RPMI7951 (cell line): ENCODE measurements around the gene ZSCAN21. TPM values are rescaled to one million over a fixed set of nuclear protein-coding genes. Genes with fewer than 3 reads are reported as not detected.

Source experiments
- DNase-seq: peaks from one replicate; pipeline ENCODE4 v3.0.0-alpha.2; 2012; ENCODE audit warnings: low read depth
- total RNA-seq: library from RNA; depleted of rRNA; stranded (reverse); fragments of >200 nt; shearing (Covaris generic); gene quantifications from 2 replicates; pipeline ENCODE4 v1.2.3, GENCODE V29; 2014

The ZSCAN21 gene
- total RNA-seq, 1 experiment from 2014 or later = 15.4 TPM

- DNase-seq = no peak
These were observed 25.8 kb downstream of the ZSCAN21 start for GRCh38 chr7:100075418-100075817.

GRCh38 chr7:100077205-100077604 is 27.6 kb downstream of the ZSCAN21 start:
- no peak for DNase-seq

DNA sequence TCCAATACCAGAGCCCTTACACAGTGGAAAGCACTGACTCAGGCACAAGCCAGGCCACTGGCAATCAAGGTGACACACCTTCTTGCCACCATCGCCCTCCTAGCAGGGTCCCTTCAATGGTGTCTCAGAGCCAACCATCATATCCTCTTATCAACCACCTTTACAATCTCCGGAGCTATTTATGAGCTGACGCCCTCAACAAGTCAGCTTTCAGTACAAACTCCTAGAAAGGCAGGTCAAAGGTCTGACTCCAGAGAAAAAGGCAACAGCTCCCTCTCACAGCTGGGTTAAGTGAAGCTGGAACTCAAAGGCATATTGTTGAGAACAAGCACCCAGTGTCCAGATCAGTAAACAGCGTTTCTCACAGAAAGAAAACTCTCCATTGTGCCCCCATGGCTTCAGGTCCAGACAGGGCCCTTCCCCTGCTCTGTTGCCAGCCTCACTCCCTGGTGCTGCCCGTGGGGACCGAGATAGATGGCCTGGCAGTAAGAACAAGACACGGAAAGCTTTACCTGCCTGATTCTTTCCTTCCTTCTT is 29.5 kb downstream of the ZSCAN21 start:
- DNase-seq = no peak

- no peak for DNase-seq
These were observed 31.4 kb downstream of the ZSCAN21 start for GRCh38 chr7:100080907-100081534.

- DNase-seq = peak; percentile 99
These were observed 32.0 kb downstream of the ZSCAN21 start, which contains the start of gene ZNF3 for GRCh38 chr7:100081535-100082102. Gene ZNF3 (minus strand): TSS chr7:100081723. CDS start chr7:100077357, 4,366 bp downstream.

- DNase-seq = no peak
These were observed 33.4 kb downstream of the ZSCAN21 start for GRCh38 chr7:100082978-100083377.

GRCh38 chr7:100085515-100085914 is 35.9 kb downstream of the ZSCAN21 start:
- no peak for DNase-seq

GRCh38 chr7:100087055-100087750 is 37.6 kb downstream of the ZSCAN21 start:
- DNase-seq = peak; percentile 92

- no peak for DNase-seq
These were observed 38.6 kb downstream of the ZSCAN21 start for GRCh38 chr7:100088095-100088620.

GRCh38 chr7:100088621-100089457 is 39.3 kb downstream of the ZSCAN21 start, which contains the start of gene COPS6:
Gene COPS6 (plus strand): TSS chr7:100088969. CDS start chr7:100088991, 22 bp downstream.
- DNase-seq = peak; percentile 79

GRCh38 chr7:100089458-100090196 is 40.1 kb downstream of the ZSCAN21 start:
- no peak for DNase-seq

DNA sequence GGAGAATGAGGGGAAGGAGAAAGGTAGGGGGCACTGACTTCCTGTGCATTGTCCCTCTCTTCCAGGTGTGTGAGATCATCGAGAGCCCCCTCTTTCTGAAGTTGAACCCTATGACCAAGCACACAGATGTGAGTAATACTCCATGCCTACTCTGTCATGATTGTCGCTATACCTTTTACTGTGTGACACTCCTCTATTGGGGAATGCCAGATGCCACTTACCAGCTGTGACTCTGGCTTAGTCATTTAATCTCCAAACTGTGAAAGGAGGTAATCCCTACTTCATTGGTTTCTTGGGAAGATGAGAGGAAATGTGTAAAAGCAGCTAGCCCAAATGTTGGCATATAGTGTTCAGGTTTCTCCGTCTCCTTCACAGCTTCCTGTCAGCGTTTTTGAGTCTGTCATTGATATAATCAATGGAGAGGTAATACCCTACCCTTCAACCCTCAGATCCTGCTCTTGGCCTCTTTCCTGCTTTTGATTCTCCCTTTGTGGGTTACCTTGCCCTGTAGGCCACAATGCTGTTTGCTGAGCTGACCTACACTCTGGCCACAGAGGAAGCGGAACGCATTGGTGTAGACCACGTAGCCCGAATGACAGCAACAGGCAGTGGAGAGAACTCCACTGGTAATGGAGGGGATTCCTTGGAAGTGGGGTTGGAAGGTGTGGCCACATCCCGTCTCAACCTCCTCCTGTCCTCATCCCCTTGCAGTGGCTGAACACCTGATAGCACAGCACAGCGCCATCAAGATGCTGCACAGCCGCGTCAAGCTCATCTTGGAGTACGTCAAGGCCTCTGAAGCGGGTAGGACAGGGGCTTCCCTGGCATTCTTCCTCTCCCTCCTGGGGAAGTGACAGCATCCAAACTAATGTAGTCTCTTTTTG is 41.2 kb downstream of the ZSCAN21 start:
- no peak for DNase-seq

DNA sequence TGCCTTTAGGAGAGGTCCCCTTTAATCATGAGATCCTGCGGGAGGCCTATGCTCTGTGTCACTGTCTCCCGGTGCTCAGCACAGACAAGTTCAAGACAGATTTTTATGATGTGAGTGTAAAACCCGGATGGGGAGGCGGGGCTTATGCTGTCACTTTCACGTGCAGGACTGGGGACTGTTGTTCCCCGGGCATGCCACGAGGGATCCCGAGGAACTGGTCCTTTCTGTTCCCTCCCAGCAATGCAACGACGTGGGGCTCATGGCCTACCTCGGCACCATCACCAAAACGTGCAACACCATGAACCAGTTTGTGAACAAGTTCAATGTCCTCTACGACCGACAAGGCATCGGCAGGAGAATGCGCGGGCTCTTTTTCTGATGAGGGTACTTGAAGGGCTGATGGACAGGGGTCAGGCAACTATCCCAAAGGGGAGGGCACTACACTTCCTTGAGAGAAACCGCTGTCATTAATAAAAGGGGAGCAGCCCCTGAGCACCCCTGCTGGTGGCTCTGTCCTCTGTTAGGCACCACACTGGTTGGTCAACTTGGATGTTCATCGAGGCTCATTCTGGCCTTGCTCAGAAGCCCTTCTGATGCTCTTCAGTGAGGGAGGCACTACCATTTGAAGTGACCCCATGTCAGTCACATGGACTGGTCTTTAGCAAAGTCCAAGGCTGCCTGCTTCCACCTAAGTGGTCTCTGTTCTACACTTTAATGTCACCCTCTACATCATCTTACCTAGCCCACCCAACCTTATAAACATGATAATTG is 42.0 kb downstream of the ZSCAN21 start:
- no peak for DNase-seq

DNA sequence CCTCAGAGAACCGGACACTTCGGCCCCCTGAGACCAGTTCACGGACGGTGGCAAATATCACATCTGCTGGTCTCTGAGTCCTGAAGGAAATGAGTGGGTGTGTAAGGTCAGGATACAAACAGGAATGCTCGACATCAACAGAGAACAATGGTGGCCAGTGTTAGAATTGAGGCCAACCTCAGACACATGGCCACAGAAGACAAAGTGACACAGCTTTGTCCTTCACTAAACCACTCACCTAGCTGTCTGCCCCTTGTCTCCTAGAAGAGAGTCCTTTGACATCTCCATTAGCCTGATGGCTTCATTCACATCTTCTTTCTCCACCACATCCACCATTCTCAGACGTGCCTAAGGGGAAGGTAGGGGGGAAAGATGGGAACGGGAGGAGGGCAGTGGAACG is 43.5 kb downstream of the ZSCAN21 start:
- no peak for DNase-seq

- DNase-seq = no peak
These were observed 43.9 kb downstream of the ZSCAN21 start for GRCh38 chr7:100093498-100093897.

- no peak for DNase-seq
These were observed 44.4 kb downstream of the ZSCAN21 start for GRCh38 chr7:100093925-100094486.

- no peak for DNase-seq
These were observed 45.7 kb downstream of the ZSCAN21 start for GRCh38 chr7:100095289-100095688.

DNA sequence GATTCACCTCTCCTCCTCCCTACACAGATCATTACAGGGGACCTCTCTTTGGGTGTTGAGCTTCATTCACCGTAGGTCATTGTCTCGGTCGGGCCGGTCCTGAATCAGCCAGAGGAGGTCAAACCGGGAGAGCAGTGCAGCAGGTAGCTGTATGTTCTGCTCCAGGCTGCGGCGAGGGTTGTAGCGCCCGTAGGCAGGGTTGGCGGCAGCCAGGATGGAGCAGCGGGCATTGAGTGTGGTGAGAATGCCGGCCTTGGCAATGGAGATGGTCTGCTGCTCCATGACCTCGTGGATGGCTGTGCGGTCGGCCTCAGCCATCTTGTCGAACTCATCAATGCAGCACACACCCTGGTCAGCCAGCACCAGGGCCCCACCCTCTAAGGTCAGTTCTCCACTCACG is 46.1 kb downstream of the ZSCAN21 start:
- no peak for DNase-seq

DNA sequence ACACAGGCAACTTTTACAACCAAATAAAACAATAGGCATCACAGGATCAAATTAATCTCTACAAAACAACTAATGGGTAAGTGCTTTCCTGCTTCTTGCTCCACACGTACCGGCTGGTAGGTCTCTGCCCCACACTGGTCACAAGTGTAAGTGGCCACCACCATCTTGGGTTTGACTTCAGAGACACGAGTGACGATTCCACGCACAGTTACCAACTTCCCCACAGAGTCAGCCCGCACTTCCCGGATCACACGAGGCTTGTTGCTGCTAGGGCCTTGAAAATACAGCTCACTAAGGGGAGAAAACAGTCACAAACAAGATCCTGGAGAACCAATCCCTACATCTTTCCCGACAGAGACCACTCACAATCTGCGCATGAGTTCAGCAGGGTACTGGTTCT is 49.3 kb downstream of the ZSCAN21 start:
- no peak for DNase-seq
